PC-3 (cell line): ENCODE results near the gene S1PR2.

Experiments used
- EZH2 ChIP-seq: fragments of 300-600 bp; sonication (generic); IDR thresholded peaks from one replicate; pipeline ENCODE4 v1.6.1; 2017; ENCODE audit warnings: antibody characterized with exemption, mild to moderate bottlenecking, low read length; ENCODE audit not compliant: unreplicated experiment
- EZH2phosphoT487 ChIP-seq: fragments of 300-600 bp; sonication (generic); IDR thresholded peaks from 2 replicates; pipeline ENCODE4 v1.6.1; 2018; ENCODE audit warnings: mild to moderate bottlenecking, antibody characterized with exemption, low read length, borderline replicate concordance
- TF ChIP-seq, protein P1 (sequence below): fragments of 300-600 bp; sonication (generic); conservative IDR thresholded peaks from 2 replicates; pipeline ENCODE4 v1.5.1; 2017; ENCODE audit warnings: antibody characterized with exemption, low read depth, mild to moderate bottlenecking, low read length

GRCh38 chr19:10243606-10244005, 12.5 kb upstream of the S1PR2 start:
- TF ChIP-seq, protein P1, sequence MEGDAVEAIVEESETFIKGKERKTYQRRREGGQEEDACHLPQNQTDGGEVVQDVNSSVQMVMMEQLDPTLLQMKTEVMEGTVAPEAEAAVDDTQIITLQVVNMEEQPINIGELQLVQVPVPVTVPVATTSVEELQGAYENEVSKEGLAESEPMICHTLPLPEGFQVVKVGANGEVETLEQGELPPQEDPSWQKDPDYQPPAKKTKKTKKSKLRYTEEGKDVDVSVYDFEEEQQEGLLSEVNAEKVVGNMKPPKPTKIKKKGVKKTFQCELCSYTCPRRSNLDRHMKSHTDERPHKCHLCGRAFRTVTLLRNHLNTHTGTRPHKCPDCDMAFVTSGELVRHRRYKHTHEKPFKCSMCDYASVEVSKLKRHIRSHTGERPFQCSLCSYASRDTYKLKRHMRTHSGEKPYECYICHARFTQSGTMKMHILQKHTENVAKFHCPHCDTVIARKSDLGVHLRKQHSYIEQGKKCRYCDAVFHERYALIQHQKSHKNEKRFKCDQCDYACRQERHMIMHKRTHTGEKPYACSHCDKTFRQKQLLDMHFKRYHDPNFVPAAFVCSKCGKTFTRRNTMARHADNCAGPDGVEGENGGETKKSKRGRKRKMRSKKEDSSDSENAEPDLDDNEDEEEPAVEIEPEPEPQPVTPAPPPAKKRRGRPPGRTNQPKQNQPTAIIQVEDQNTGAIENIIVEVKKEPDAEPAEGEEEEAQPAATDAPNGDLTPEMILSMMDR = no peak
- no peak for TF ChIP-seq EZH2
- TF ChIP-seq EZH2phosphoT487 = no peak
